Ramos (cell line): ENCODE data around the gene C14orf119.

Experiments used
- in situ Hi-C: fragments of 300-500 bp; cut with MboI; formaldehyde crosslinking; loops from one replicate; pipeline ENCODE4 v1.14.3; 2022; ENCODE audit warnings: low sequenced_read_pairs; ENCODE audit not compliant: unreplicated experiment

C14orf119 gene

GRCh38 chr14:23122086-23122485, 26.8 kb downstream of the C14orf119 start:
- in situ Hi-C loops: no loop called here

- in situ Hi-C loops: no loop called here
Observed at GRCh38 chr14:23123419-23123818, 28.1 kb downstream of the C14orf119 start.

- in situ Hi-C loops: no loop called here
Observed at GRCh38 chr14:23124337-23124954, 29.1 kb downstream of the C14orf119 start.

- in situ Hi-C loops: no loop called here
Observed at GRCh38 chr14:23125011-23125410, 29.7 kb downstream of the C14orf119 start.

GRCh38 chr14:23125933-23126524, 30.7 kb downstream of the C14orf119 start:
- in situ Hi-C loops: no loop called here

- in situ Hi-C loops: no loop called here
Observed at GRCh38 chr14:23126548-23127278, 31.4 kb downstream of the C14orf119 start.

- in situ Hi-C loops: no loop called here
Observed at GRCh38 chr14:23127861-23128260, 32.6 kb downstream of the C14orf119 start.

GRCh38 chr14:23128969-23129758, 33.9 kb downstream of the C14orf119 start:
- in situ Hi-C loops: no loop called here

GRCh38 chr14:23129759-23130316, 34.5 kb downstream of the C14orf119 start:
- in situ Hi-C loops: no loop called here

GRCh38 chr14:23130871-23131270, 35.6 kb downstream of the C14orf119 start:
- in situ Hi-C loops: no loop called here

- in situ Hi-C loops: no loop called here
Observed at GRCh38 chr14:23131482-23131881, 36.2 kb downstream of the C14orf119 start.

GRCh38 chr14:23132970-23133369, 37.7 kb downstream of the C14orf119 start:
- in situ Hi-C loops: no loop called here

GRCh38 chr14:23136566-23137133, 41.3 kb downstream of the C14orf119 start:
- in situ Hi-C loops: no loop called here

GRCh38 chr14:23137192-23137812, 42.0 kb downstream of the C14orf119 start:
- in situ Hi-C loops: no loop called here

GRCh38 chr14:23137813-23138535, 42.7 kb downstream of the C14orf119 start:
- in situ Hi-C loops: no loop called here

GRCh38 chr14:23139874-23140273, 44.6 kb downstream of the C14orf119 start:
- in situ Hi-C loops: no loop called here

- in situ Hi-C loops: no loop called here
Observed at GRCh38 chr14:23140371-23140770, 45.1 kb downstream of the C14orf119 start.

- in situ Hi-C loops: no loop called here
Observed at GRCh38 chr14:23141706-23142444, 46.6 kb downstream of the C14orf119 start.
